Measurements from ENCODE around the gene NOVA2.

NOVA2 gene

DNA sequence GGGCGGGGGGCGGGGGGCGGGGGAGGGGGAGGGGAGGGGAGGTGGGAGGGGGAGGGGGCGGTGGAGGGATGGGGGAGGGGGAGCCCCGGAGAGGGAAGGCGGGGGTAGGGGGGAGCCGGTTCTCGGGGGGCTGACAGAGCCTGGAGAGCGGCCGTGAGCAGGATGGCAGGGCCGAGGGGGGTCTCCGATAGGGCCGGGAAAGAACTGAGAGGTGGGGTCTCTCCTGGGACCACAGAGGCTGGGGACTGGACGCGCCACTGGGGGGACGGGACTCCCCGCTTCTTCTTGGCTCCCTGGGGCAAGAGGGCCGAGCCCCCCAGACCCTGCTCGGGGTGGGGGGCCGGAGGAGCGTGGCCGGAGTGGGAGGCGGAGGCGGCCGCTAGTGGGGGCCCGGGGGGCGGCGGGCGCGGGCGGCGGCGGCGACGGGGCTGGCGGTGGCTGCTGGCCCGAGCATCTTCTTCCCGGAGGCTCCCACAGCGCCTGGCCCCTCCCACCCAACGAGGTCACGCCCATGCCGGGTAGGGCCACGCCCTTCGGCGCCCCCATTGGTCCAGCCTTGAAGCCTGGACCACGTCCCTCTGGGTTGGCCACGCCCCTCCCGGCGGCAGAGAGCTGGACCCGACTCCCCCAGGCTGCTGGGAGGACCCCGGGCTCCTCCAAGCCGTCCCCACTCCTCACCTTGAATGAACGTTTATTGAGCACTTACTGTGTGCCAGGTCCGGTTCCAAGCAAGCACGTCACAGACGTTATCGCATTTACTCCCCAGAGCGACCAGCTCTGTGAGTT is at the start of gene NOVA2:
Gene NOVA2 (minus strand): TSS at position 313 of the 786 bp plus-strand sequence. CDS start 514 bp downstream, outside the sequence.
- DNase-seq, result peak; percentile 48

DNA sequence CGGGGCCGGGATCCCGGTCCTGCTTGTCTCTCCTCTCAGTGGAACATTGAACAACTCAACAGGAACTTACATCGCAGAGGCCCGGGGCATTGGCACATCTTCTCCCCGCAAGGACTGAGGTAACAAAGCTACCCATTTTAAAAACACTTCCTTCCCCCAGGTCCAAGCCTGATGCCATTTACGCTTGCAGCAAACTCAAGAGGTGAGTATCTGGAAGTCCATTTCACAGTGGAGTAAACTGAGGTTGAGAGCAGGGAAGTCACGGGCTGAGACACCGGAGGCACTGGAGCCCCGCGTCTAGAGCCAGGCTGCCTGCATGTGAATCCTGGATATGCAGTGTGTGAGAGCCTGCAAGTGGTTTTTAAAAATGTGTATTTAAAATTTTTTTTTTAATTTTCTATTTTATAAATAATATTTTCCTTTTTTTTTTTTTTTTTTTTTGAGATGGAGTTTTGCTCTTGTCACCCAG is 49.7 kb upstream of the NOVA2 start:
- no peak for DNase-seq

- DNase-seq, result no peak
These were observed 49.0 kb upstream of the NOVA2 start, which contains the start of gene PGLYRP1 for GRCh38 chr19:46022431-46023310. TSS of gene PGLYRP1 (minus strand) at chr19:46023053. CDS start at chr19:46023021, 32 bp downstream.

DNA sequence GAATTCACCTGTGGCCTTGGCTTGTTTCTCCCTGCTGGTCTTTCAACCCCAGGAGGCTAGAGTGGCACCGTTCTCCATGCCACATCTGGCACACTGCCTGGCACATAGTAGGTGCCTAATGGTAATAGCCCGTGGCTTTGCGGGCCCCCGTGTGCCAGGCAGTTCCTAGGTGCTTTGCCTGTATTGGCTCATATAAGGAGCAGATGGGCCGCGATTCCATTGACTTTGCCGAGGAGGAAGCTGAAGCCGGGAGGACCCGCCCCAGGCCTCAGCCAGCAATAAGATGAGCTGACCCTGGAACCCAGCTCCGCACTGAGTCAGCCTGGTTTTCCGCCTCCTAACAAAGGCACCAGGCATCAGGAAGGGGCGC is 48.4 kb upstream of the NOVA2 start:
- no peak for DNase-seq

DNA sequence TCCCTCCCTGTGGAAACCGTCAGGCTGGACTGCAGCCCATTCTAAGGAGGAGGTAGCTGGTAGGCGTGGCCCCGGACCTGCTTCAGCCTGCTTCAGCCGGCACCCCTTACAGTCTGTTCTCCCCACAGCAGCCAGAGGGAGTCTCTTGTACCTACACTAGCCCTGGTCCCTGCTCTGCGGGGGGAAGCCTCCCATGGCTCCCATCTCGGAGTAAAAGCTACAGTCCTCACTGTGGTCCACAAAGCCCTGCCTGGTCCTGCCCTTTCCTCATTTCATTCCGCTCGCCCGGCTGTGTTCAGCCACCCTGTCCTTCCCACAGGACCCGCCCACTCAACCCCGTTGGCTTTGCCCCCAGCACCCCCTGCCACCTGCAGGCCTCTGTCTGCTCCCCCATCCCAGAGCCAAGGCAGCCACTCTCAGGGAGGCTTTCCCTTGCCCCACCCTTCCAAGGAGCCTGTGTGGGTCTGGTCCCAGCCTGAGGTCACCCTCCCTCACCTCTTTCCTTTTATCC is 47.9 kb upstream of the NOVA2 start:
- no peak for DNase-seq

GRCh38 chr19:46020819-46021125 is 47.1 kb upstream of the NOVA2 start:
- no peak for DNase-seq

GRCh38 chr19:46019270-46019669 is 45.6 kb upstream of the NOVA2 start:
- DNase-seq, result no peak

DNA sequence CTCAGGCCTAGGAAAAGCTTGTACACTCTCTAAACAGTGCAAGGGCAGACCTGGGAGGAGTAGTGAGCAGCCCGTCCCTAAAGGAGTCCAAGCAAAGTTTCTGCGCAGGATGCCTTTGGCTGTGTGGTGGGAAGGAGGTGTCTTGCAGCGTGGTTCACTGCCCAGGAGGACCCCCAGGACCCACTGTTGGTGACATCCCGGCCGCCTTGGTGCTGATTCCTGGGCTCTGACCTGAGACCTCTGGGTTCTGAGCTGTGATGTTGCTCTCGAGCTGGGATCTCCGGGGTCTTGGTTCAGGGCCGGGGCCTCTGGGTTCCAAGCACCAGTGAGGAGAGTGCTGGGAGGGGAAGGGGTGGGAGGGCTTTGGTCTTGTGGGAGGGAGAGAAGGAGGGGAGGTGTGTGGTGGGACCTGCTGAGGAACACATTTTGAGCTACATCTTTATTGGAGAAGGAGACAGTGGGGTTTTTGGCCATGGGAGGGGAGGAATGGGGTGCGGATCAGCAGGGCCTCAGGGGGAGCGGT is 45.1 kb upstream of the NOVA2 start:
- no peak for DNase-seq

DNA sequence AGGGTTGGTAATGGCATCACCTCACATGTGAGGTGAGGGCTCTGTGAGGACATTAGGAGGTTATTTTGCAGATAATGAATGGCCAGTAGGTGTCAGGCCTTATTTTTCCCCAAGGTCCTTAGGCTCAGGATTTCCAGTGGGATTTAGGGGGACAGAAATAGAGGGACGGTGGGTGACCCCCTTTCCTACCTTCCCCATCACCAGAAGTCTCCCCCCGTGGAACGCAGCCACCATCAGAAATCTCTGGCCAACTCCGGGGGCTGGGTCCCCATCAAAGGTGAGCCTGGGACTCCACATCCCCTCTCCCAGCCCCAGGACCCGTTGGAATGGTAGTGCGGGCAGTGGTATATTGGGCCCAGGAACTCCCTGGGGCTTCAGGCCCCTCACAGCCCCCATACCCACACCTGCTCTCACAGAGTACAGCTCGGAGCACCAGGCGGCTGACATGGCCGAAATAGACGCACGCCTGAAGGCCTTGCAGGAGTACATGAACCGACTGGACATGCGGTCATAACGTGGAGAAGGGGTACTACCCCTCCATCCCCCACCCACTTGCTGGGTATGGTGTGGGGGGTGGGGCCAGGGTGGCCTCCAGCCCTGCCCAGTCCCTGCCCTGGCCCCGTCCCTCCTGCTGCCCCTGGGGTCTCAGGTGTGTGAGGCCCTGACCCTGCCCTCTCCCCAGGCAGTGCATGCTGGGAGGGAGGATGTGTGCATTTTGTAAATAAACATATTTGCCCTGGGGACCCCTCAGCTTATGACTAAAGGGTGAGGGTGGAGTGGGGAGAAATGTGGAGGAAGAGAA is 44.4 kb upstream of the NOVA2 start:
- DNase-seq, result no peak

GRCh38 chr19:46017095-46017429 is 43.4 kb upstream of the NOVA2 start:
- DNase-seq, result no peak

DNA sequence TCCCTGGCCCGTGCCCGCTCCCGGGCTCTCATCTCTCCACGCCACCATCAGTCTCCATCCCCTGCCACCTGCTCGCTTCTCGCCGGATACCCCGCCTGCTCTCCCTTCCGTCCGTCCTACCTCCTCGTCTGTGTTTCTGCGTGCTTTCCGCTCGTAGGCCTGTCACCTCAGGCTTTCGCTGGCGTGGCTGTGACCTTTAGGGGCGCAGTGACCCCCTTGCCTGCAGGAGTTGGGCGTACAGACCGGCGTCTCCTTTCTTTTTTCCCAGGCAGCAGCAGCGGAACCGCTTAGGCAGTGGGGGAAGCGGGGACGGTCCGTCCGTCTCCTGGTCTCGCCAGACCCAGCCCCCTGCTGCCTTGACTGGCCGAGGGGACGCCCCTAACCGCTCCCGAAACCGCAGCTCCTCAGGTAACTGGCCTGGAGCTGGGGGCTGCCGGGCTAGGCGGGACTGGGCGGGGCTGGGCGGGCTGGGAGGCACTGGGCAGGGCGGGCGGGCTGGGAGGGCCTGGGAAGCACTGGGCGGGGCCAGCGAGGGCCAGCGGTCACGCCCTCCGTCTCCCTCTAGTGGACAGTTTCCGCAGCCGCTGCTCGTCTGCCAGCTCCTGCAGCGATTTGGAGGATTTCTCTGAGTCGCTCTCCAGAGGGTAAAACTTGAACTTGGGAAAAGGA is 42.9 kb upstream of the NOVA2 start:
- peak; percentile 84 for DNase-seq

DNA sequence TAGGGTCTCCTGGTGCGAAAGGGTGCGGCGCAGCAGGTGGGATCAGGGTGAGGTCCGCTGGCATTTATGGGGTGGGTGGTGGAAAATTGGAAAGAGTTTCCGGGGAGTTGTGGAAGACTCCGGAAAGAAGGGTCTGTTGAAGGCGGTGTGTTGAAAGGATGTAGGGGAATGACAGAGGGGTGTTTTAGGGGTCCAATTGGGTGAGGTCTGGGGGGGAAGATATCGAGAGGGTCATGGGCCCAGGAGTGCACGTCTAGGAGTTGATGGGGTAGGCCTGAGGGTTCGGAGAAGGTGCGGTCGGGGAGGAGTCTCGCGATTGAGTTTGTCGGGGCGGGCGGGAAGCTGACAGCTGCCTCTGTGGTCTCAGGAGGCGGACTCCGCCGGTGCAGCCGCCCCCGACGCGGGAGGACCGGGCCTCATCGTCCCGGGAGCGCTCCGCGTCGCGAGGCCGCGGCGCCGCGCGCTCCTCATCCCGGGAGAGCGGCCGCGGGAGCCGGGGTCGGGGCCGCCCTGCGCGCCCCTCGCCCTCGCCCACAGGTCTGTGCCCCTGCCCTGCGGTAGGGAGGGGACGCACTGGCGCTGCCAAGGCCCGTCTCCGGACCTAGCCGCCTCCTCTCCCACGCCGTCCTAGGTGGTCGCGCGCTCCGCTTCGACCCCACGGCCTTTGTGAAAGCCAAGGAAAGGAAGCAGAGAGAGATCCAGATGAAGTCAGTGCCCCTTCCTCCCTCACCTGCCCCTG is 42.2 kb upstream of the NOVA2 start:
- no peak for DNase-seq

GRCh38 chr19:46014941-46015686 is 41.4 kb upstream of the NOVA2 start:
- DNase-seq, result peak; percentile 72

- DNase-seq, result no peak
These were observed 40.9 kb upstream of the NOVA2 start for GRCh38 chr19:46014534-46014933.

DNA sequence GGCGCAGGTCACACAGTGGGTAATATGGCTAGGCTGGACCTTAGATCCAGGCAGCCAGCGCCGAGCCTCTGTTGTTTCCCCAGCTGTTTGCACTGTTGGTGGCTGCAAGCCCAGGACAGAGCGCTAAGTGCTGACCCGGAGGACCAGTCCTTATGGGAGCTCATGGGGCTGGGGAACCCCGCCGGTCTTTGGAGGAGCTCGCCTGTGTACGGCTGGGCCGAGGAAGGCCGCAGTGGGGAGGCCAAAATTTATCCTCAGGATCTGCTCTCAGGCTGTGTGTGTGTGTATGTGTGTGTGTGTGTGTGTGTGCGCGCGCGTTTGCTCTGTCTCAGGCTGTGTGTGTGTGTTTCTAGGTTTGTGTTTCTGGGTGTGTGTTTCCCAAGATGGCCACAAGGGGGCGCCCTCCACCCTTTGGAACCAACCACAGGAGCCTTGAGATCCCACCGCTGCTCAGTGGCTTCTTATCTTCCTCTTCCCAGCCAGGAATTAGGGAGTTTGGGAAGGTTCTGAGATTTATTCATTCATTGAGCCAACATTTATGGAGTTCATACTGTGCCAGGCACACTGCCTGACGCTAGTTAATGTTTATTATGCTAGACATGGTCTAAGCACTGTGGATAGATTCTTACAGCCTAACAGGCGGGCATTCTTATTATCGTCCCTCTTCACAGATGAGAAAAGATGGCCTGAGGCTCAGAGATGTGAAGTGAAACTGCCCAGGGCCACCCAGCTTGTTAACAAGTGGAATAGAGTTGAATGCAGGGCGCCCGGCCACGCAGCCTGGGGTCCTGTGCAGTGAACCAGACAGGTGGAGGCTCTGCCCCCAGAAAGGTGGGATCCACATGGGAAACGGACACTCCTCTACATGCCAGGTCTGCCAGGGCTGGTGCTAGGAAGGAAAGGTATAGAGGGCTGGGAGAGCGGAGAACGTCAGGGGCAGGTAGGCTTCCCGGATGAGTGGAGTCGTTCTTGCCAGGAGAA is 36.2 kb upstream of the NOVA2 start:
- peak; percentile 72 for DNase-seq

GRCh38 chr19:46006411-46006810 is 32.7 kb upstream of the NOVA2 start:
- DNase-seq, result no peak

DNA sequence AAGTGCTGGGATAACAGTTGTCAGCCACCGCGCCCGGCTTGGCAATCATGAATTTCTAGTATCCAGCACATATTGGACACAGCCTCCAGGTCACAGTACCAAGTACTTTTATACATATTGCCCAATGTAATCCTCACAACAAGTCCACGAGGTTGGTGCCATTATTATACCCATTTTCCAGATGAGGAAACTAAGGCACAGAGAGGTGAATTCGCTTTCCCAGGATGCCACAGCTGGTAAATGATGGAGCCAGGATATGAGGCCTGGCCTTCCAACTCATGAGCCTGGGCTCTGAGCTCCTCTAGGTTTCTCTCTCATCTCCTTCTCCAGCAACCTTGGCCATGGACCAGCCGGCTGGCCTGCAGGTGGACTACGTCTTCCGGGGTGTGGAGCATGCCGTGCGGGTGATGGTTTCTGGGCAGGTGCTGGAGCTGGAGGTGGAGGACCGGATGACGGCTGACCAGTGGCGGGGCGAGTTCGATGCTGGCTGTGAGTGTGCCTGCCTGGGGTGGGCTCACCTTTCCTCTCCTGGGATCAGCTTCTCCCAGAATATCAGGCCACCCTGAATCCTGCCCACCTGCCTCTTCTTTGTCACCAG is 29.1 kb upstream of the NOVA2 start:
- no peak for DNase-seq

GRCh38 chr19:46000491-46001246 is 27.0 kb upstream of the NOVA2 start:
- DNase-seq, result peak; percentile 56
